ENCODE measurements around the gene PTK7.

GRCh38 chr6:43180985-43181384 is 104.9 kb downstream of the PTK7 start:
- TF ChIP-seq CTCF (IDR thresholded peaks at IDR 0.05; ENCODE audit: low read depth, low read length) (no peak), POLR2A (IDR thresholded peaks at IDR 0.05; ENCODE audit: extremely low read depth, insufficient read length) (no peak)

Data from NB4 (cell line).